MCF 10A (cell line): ENCODE data around the gene KLHL11. TPM values are rescaled to one million over a fixed set of nuclear protein-coding genes. Genes with fewer than 3 reads are reported as not detected.
A peak's percentile ranks its signal among the peaks of the same experiment; 100 is the strongest.

ENCODE experiments used
- BruUV-seq: library from RNA; stranded (reverse); fragments of 400-500 nt; replicated peaks from 2 replicates; lab custom pipeline; 2021; lab: Mats Ljungman, UMichigan
- CTCF ChIA-PET: fragments of 300-600 bp; sonication (Branson Sonifier 250); formaldehyde crosslinking; extraction: SDS; loops from one replicate; lab custom pipeline; 2021; ENCODE audit warnings: antibody characterized with exemption, inconsistent platforms; lab: Yijun Ruan, JAX
- POLR2A ChIA-PET: fragments of 300-600, 350-650 bp; sonication (Branson Sonifier 250); formaldehyde crosslinking; extraction: SDS; loops from one replicate; lab custom pipeline; 2020; ENCODE audit warnings: antibody characterized with exemption, inconsistent platforms; lab: Yijun Ruan, JAX
- DNase-seq: peaks from one replicate; pipeline ENCODE4 v3.0.0-alpha.2; 2018; ENCODE audit not compliant: unreplicated experiment
- H3K27ac Mint-ChIP-seq: one replicate; pipeline ENCODE4 v1.8.0; 2022; ENCODE audit warnings: mild to moderate bottlenecking, low read depth, mixed read lengths; ENCODE audit not compliant: unreplicated experiment
- H3K27me3 Mint-ChIP-seq: one replicate; pipeline ENCODE4 v1.8.0; 2022; ENCODE audit warnings: mixed read lengths; ENCODE audit not compliant: insufficient read depth, unreplicated experiment
- H3K36me3 Mint-ChIP-seq: one replicate; pipeline ENCODE4 v1.8.0; 2022; ENCODE audit warnings: mild to moderate bottlenecking, moderate library complexity, mixed read lengths; ENCODE audit not compliant: insufficient read depth, unreplicated experiment
- H3K4me1 Mint-ChIP-seq: one replicate; pipeline ENCODE4 v1.8.0; 2022; ENCODE audit warnings: mixed read lengths; ENCODE audit not compliant: insufficient read depth, unreplicated experiment
- H3K4me3 Mint-ChIP-seq: one replicate; pipeline ENCODE4 v1.8.0; 2022; ENCODE audit warnings: mild to moderate bottlenecking, moderate library complexity, mixed read lengths; ENCODE audit not compliant: unreplicated experiment
- H3K9me3 Mint-ChIP-seq: one replicate; pipeline ENCODE4 v1.8.0; 2022; ENCODE audit warnings: mixed read lengths; ENCODE audit not compliant: unreplicated experiment
- intact Hi-C: fragments of 100-400 bp; cut with micrococcal nuclease; formaldehyde crosslinking; loops from 2 replicates; pipeline ENCODE4 v1.14.1; 2022
- total RNA-seq: library from RNA; stranded (reverse); gene quantifications from 2 replicates; pipeline ENCODE4 v1.2.3, GENCODE V29; 2022
- TF ChIP-seq, protein P1 (sequence below): fragments of 200-600 bp; IDR thresholded peaks from one replicate; pipeline ENCODE4 v1.8.0; 2022; ENCODE audit warnings: antibody characterized with exemption, mild to moderate bottlenecking; ENCODE audit not compliant: unreplicated experiment

Gene KLHL11
- total RNA-seq, 1 experiment from 2014 or later = 19.1 TPM

DNA sequence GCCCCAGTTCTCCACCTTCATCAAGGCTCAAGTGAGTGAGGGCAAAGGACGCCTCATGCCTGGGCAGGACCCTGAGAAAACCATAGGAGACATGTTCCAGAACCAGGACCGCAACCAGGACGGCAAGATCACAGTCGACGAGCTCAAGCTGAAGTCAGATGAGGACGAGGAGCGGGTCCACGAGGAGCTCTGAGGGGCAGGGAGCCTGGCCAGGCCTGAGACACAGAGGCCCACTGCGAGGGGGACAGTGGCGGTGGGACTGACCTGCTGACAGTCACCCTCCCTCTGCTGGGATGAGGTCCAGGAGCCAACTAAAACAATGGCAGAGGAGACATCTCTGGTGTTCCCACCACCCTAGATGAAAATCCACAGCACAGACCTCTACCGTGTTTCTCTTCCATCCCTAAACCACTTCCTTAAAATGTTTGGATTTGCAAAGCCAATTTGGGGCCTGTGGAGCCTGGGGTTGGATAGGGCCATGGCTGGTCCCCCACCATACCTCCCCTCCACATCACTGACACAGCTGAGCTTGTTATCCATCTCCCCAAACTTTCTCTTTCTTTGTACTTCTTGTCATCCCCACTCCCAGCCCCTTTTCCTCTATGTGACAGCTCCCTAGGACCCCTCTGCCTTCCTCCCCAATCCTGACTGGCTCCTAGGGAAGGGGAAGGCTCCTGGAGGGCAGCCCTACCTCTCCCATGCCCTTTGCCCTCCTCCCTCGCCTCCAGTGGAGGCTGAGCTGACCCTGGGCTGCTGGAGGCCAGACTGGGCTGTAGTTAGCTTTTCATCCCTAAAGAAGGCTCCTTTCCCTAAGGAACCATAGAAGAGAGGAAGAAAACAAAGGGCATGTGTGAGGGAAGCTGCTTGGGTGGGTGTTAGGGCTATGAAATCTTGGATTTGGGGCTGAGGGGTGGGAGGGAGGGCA lies 42.7 kb downstream of the KLHL11 start:
- POLR2A ChIA-PET = interaction anchor here (0.6 to 1.7 kb wide), 8 partner anchors 10 to 137 kb away, joined by 3 to 6 read pairs (median 3); partner anchors contain the start of genes ACLY and FKBP10
- TF ChIP-seq, protein P1, sequence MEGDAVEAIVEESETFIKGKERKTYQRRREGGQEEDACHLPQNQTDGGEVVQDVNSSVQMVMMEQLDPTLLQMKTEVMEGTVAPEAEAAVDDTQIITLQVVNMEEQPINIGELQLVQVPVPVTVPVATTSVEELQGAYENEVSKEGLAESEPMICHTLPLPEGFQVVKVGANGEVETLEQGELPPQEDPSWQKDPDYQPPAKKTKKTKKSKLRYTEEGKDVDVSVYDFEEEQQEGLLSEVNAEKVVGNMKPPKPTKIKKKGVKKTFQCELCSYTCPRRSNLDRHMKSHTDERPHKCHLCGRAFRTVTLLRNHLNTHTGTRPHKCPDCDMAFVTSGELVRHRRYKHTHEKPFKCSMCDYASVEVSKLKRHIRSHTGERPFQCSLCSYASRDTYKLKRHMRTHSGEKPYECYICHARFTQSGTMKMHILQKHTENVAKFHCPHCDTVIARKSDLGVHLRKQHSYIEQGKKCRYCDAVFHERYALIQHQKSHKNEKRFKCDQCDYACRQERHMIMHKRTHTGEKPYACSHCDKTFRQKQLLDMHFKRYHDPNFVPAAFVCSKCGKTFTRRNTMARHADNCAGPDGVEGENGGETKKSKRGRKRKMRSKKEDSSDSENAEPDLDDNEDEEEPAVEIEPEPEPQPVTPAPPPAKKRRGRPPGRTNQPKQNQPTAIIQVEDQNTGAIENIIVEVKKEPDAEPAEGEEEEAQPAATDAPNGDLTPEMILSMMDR = no peak

GRCh38 chr17:41821776-41822175 lies 43.4 kb downstream of the KLHL11 start:
- no TSS peak for BruUV-seq
- intact Hi-C loops = no loop called here
- TF ChIP-seq, protein P1 = no peak
- Mint-ChIP-seq H3K36me3 (peaks cover 37% of the 10 kb centered on the region), H3K9me3 (no peaks in the 10 kb centered on the region), H3K4me1 (no peaks in the 10 kb centered on the region), H3K4me3 (no peak overlapping the region), H3K27ac (no peak overlapping the region), H3K27me3 (no peaks in the 10 kb centered on the region)
- POLR2A ChIA-PET = interaction anchor here (1.2 to 1.7 kb wide), 2 partner anchors 10 to 12 kb away, joined by 3 read pairs; no protein-coding TSS in a partner anchor
- no peak for DNase-seq
- CTCF ChIA-PET = no interaction called here

More for the DNA sequence above, 42.7 kb downstream of the KLHL11 start:
- peaks cover 43% of the 10 kb centered on the region for H3K36me3 Mint-ChIP-seq
- H3K4me1 Mint-ChIP-seq = no peaks in the 10 kb centered on the region
- BruUV-seq = TSS peak; percentile 79
- H3K27me3 Mint-ChIP-seq = no peaks in the 10 kb centered on the region
- no peak overlapping the region for H3K4me3 Mint-ChIP-seq
- no peak for DNase-seq
- no peak overlapping the region for H3K27ac Mint-ChIP-seq
- CTCF ChIA-PET = interaction anchor here (1.1 kb wide), 1 partner anchor 21 kb away, joined by 3 read pairs; no protein-coding TSS in a partner anchor
- intact Hi-C loops = no loop called here
- H3K9me3 Mint-ChIP-seq = no peaks in the 10 kb centered on the region

GRCh38 chr17:41818024-41818423 lies 47.2 kb downstream of the KLHL11 start:
- Mint-ChIP-seq H3K4me3 (no peak overlapping the region), H3K9me3 (no peaks in the 10 kb centered on the region), H3K27me3 (no peaks in the 10 kb centered on the region), H3K4me1 (no peaks in the 10 kb centered on the region), H3K27ac (no peak overlapping the region), H3K36me3 (peaks cover 26% of the 10 kb centered on the region)
- BruUV-seq = no TSS peak
- CTCF ChIA-PET = no interaction called here
- no peak for DNase-seq
- POLR2A ChIA-PET = no interaction called here
- intact Hi-C loops = no loop called here
- TF ChIP-seq, protein P1 = no peak

DNA sequence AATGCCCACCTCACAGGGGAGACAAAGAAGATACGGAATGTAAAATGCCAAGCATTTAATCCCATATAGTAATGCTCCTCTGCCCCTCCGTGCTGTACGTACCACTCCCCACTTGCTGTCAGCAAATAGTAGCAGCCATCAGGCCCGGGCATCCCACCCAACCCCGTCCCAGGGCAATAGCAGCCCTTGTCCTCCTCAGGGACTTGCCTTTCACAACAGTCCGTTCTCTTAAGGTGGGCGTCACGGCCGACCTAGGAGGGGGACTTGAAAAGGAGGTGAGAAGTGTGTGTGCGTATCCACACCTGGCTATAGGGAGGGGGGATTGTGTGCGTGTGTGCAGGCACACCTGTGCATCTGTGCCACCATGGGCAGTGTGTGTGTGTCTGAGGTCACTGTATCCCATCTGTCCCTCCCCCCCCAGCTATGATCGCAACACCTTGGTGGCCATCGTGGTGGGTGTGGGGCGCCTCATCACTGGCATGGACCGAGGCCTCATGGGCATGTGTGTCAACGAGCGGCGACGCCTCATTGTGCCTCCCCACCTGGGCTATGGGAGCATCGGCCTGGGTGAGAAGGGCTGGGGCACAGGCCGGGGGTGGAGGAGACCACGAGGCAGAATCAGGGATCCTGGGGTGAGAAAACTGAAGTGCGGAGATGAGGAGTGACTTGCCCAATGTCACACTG lies 48.4 kb downstream of the KLHL11 start:
- Mint-ChIP-seq H3K4me1 (peaks cover 5% of the 10 kb centered on the region), H3K27ac (no peak overlapping the region), H3K9me3 (no peaks in the 10 kb centered on the region), H3K4me3 (no peak overlapping the region), H3K27me3 (no peaks in the 10 kb centered on the region), H3K36me3 (peaks cover 26% of the 10 kb centered on the region)
- no TSS peak for BruUV-seq
- CTCF ChIA-PET = interaction anchor here (0.6 kb wide), 1 partner anchor 79 kb away, joined by 4 read pairs; no protein-coding TSS in a partner anchor
- DNase-seq = no peak
- POLR2A ChIA-PET = no interaction called here
- intact Hi-C loops = no loop called here
- TF ChIP-seq, protein P1 = no peak
